IPS-18c (cell line): Measurements from ENCODE around the gene MCAT.
"Not testable (repeated sequence)": the region's sequence is repeated elsewhere in the genome, so short reads cannot be mapped to it uniquely, and the experiment has no call there.

Experiments
- H3K4me3 ChIP-seq: 2 replicates; pipeline ENCODE4 v1.7.0; 2013; ENCODE audit warnings: low read depth, mild to moderate bottlenecking, low read length, moderate library complexity; ENCODE audit not compliant: insufficient read depth
- H3K9me3 ChIP-seq: one replicate; pipeline ENCODE4 v1.6.1; 2013; ENCODE audit warnings: mild to moderate bottlenecking, low read length, moderate library complexity; ENCODE audit not compliant: control insufficient read depth, insufficient read depth

Gene MCAT

DNA sequence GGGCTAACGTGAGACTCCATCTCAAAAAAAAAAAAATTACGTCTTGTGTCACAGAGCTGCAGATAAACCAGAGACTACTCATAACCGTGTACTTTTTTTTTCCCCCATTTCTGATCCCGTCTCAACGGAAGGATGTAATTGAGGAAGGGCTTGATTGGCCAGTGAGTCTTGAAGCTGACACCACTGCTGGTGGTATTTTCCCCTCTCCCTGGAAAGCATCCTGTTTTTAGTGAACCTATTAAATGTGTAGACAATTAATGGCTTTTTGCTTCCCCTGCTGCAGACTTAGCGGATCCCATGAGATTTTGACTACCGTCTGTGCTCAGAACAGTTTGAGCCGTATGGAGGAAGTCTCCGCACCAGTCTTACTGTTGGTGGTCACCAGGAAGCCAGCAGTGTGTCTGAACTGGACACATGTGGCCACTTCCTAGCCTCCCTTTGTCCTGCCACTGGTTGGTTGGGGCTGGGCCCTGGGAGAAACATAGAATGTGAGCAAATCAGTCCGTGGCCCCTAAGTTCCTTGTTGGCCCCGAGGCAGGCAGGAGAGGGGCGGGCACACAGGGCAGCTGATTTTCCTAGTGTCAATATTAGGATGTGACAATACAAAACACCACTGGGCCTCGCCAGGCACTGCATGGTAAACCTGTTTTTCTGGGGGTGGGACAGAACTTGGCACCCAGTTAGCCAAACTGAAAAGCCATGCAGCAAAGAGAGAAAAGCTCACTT is 29.5 kb downstream of the MCAT start:
- H3K4me3 ChIP-seq = no peak overlapping the region

GRCh38 chr22:43110927-43111623 is 32.1 kb downstream of the MCAT start:
- Histone ChIP-seq H3K4me3 (peak overlapping the region; percentile 74), H3K9me3 (no peaks in the 10 kb centered on the region)

More for the DNA sequence above, 29.5 kb downstream of the MCAT start:
- no peaks in the 10 kb centered on the region for H3K9me3 ChIP-seq

DNA sequence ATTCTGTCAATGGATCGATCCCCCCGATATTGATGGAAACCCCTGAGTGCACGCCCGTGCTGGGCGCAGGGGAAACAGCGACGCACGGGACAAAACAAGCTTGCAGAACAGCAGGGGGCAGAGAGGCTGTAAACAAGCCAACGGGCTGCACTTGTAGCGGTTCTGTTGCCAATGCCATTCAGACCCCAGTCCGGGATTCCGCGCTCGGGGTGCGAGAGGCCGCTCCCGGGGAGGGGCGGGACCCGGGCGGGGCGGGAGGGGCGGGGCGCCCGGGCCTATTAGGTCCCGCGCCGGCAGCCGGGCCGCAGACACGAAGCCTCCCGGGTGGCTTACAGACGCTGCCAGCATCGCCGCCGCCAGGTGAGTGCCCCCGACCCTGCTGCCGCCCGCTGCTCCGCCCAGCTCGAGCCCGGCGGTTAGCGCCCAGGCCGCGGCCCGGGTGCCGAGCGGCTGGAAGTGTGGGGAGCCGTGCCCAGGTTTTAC is 32.7 kb downstream of the MCAT start, which contains the start of gene BIK:
Gene BIK (plus strand): TSS at position 307 of the 483 bp plus-strand sequence. CDS start 13,273 bp downstream, outside the sequence.
- Histone ChIP-seq H3K4me3 (peak within 1 kb of the TSS; percentile 74), H3K9me3 (no peaks in the 10 kb centered on the region)

GRCh38 chr22:43109921-43110443 is 33.2 kb downstream of the MCAT start:
- H3K9me3 ChIP-seq = no peaks in the 10 kb centered on the region
- peak overlapping the region; percentile 40 for H3K4me3 ChIP-seq

- Histone ChIP-seq H3K4me3 (no peak overlapping the region; the same call in 1 of the 2 replicates), H3K9me3 (no peaks in the 10 kb centered on the region)
These were observed 33.7 kb downstream of the MCAT start for GRCh38 chr22:43109511-43109910.

GRCh38 chr22:43106302-43106701 is 36.9 kb downstream of the MCAT start:
- no peak overlapping the region for H3K4me3 ChIP-seq
- no peaks in the 10 kb centered on the region for H3K9me3 ChIP-seq

DNA sequence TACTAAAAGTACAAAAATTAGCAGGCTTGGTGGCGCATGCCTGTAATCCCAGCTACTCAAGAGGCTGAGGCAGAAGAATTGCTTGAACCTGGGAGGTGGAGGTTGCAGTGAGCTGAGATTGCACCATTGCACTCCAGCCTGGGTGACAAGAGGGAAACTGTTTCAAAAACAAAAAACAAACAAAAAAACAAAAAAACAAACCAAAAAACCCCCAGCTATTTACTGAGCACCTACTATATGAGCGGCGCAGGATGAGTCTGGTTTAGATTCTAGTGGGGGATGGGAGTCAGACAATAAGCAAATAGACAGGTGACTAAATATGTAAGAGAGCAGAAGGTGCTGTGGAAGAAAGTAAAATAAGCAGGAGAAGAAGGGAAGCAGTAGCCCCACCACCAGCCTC is 38.2 kb downstream of the MCAT start:
- not testable (repeated sequence) for H3K4me3 ChIP-seq, H3K9me3 ChIP-seq

DNA sequence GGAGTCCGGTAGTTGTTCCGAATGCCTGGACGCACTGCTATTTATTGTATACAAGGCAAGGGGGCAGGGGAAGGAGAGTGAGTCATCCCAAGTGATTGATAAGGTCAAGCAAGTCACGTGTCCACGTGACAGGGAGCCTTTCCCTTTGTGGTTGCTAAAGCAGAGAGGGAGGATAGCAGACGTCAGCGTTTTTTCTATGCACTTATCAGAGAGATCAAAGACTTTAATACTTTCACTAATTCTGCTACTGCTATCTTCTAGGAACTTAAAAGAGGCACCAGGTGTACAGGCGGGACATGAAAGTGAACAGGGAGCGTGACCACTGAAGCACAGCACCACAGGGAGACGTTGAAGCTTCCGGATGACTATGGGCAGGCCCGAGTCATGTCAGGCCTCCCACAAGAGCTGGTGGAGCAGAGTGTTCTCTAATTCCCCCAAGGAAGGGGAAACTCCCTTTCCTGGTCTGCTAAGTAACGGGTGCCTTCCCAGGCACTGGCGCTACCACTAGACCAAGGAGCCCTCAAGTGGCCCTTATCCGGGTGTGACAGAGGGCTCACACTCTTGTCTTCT is 39.1 kb downstream of the MCAT start:
- not testable (repeated sequence) for H3K4me3 ChIP-seq, H3K9me3 ChIP-seq

DNA sequence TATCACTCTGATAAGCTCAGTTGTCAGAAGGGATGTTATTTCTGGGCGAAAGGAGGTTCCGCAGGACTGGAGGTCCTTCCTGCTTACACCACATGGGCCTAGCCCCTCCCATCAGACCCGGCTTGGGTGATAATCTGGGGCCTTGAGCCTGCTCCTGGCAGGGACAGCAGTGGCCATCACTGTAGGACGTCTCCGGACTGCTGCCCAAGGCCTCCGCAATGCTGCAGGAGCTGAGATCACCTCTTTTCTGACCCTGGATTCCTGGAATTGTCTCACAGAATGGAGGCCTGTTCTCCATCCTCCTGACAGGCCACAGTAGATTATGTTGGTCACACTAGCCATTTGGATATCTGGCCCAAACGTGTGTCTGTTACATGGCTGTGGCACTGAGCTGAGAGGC is 41.9 kb downstream of the MCAT start:
- Histone ChIP-seq H3K9me3 (peaks cover 6% of the 10 kb centered on the region), H3K4me3 (no peak overlapping the region)

DNA sequence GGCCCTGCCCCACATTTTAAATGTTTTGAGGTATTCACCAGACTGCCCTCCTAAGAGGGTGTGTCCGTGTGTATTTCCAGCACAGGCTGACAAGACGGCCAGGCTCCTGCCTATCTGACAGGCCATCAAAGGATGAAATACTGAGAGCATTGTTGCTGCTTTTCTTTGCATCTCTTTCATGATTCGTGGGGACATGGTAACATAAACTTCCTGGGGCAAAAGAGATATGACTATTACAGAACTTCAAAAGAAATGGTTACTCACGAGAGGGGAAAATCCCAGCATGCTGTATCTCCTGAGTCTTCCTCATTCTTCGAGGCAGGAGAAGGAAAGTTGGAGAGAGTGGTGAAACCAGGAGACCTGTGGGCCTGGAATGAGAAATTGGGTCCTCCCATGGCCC is 43.0 kb downstream of the MCAT start:
- no peak overlapping the region for H3K4me3 ChIP-seq

GRCh38 chr22:43099095-43099494 is 44.1 kb downstream of the MCAT start:
- Histone ChIP-seq H3K4me3 (no peak overlapping the region), H3K9me3 (peaks cover 6% of the 10 kb centered on the region)

More for the DNA sequence above, 43.0 kb downstream of the MCAT start:
- peaks cover 6% of the 10 kb centered on the region for H3K9me3 ChIP-seq

DNA sequence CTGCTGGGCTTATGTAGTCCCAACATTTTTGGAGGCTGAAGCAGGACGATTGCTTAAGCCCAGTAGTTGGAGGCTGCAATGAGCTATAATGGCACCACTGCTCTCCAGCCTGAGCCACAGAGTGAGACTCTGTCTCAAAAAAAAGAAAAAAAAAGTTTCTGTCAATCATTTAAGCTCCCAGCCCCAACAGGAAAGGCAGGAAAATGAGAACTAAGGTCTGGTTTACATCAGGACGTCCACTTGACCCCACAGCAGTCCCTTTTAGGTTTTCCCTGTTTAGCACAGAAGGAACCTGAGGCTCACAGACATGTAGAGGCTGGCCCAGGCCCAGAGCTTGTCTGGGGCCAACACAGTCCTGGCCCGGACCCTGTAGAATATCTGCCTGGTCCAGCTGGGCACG is 44.8 kb downstream of the MCAT start:
- no peak overlapping the region for H3K4me3 ChIP-seq
- peaks cover 6% of the 10 kb centered on the region for H3K9me3 ChIP-seq

DNA sequence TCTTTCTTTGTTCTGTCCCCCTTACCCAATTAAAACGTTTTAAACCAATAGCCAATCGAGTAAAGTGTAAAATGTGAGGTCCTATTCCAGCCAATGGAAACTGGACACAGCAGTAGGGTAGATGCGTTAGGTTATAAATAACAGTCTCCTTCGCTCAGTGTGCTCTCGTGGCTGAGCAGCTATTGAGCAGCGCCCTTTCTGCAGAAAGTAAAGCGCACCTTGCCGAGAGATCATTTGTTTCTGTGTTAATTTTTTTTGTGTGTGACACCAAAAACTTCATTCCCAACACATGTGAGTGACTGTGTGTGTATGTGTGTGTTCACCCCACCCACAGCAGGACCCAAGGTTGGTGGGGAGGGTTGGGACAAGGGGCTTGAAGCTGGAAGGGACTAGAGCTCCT is 46.8 kb downstream of the MCAT start:
- H3K4me3 ChIP-seq = no peak overlapping the region
- H3K9me3 ChIP-seq = peaks cover 6% of the 10 kb centered on the region

- H3K4me3 ChIP-seq = no peak overlapping the region
- H3K9me3 ChIP-seq = peaks cover 6% of the 10 kb centered on the region
These were observed 48.6 kb downstream of the MCAT start for GRCh38 chr22:43094551-43094950.

- no peak overlapping the region for H3K4me3 ChIP-seq
- H3K9me3 ChIP-seq = peaks cover 6% of the 10 kb centered on the region
These were observed 49.1 kb downstream of the MCAT start for GRCh38 chr22:43094085-43094484.

- Histone ChIP-seq H3K4me3 (no peak overlapping the region), H3K9me3 (peaks cover 6% of the 10 kb centered on the region)
These were observed 51.1 kb downstream of the MCAT start for GRCh38 chr22:43092085-43092484.

GRCh38 chr22:43090130-43090789 is 52.9 kb downstream of the MCAT start:
- no peaks in the 10 kb centered on the region for H3K9me3 ChIP-seq
- H3K4me3 ChIP-seq = no peak overlapping the region
